Ovary (tissue), 9 donors: ENCODE data around the gene CXCL3. TPM values are rescaled to one million over a fixed set of nuclear protein-coding genes. Genes with fewer than 3 reads are reported as not detected.

ENCODE experiments used
- DNase-seq, 5 donors: peaks; one replicate each; pipeline ENCODE4 v3.0.0-alpha.2; 2019 to 2020
- H3K27ac ChIP-seq, 2 donors: fragments of 200-600 bp; one replicate each; pipeline versions ENCODE4 v1.5.1 to v1.8.0; 2019 to 2022
- H3K27me3 ChIP-seq: fragments of 200-600 bp; one replicate; pipeline ENCODE4 v1.8.0; 2022
- H3K36me3 ChIP-seq: fragments of 200-600 bp; sonication (generic); one replicate; pipeline ENCODE4 v1.5.1; 2019
- H3K4me1 ChIP-seq: one replicate; pipeline ENCODE4 v1.8.1; 2013; ENCODE audit warnings: mild to moderate bottlenecking, moderate library complexity; ENCODE audit not compliant: insufficient read depth
- H3K4me3 ChIP-seq: fragments of 200-600 bp; sonication (generic); one replicate; pipeline ENCODE4 v1.5.1; 2017
- H3K9me3 ChIP-seq, 2 donors: fragments of 200-600 bp in 1 of 2; sonication (generic) in 1 of 2; one replicate each; pipeline versions ENCODE4 v1.5.1 to v1.8.1; 2013 to 2019; ENCODE audit warnings: mild to moderate bottlenecking in 1 of 2, moderate library complexity in 1 of 2
- EP300 ChIP-seq: sonication (generic); formaldehyde crosslinking; IDR thresholded peaks from one replicate; pipeline ENCODE4 v1.6.1; 2017; ENCODE audit warnings: antibody characterized with exemption
- POLR2A ChIP-seq: fragments of 450-650 bp; IDR thresholded peaks from one replicate; pipeline ENCODE4 v1.6.1; 2017; ENCODE audit warnings: antibody characterized with exemption, mild to moderate bottlenecking, moderate library complexity
- WGBS, 3 donors: extraction: QIAGEN DNeasy Blood & Tissue Kit in 1 of 3; methylation state at CpG; one replicate each; pipeline versions ENCODE4 v1.1.5 to v1.1.7; 2013 to 2017; 5-methylcytosine and 5-hydroxymethylcytosine counted together
- intact Hi-C, 4 donors: fragments of 100-400 bp; cut with DNase I; formaldehyde crosslinking; loops; one replicate each; pipeline versions ENCODE4 v1.11.0 to v1.15.1; 2022 to 2023
- polyA plus RNA-seq, 2 donors: library from polyadenylated mRNA; stranded (reverse); fragments of 200-250 nt in 1 of 2; fragments of 350-450 nt in 1 of 2; fragmentation: Illumina TruSeq in 1 of 2; extraction: RNeasy Lipid Tissue Mini Kit (QIAGEN cat#74804) in 1 of 2; gene quantifications; one replicate each; pipeline ENCODE4 v1.2.3, GENCODE V29; 2013 to 2014
- total RNA-seq, 7 donors: library from RNA; depleted of rRNA in 2 of 7; stranded (reverse); fragments of >200 nt in 2 of 7; fragmentation: NEBNext Ultra II Directional in 3 of 7; extraction: Animal tissue kit (Norgen Biotek cat#: 25700) in 3 of 7; gene quantifications; one replicate each; pipeline versions ENCODE4 v1.1.0 to v1.2.4, GENCODE V29; 2016 to 2023
- TF ChIP-seq, protein P1 (sequence below), 3 donors: fragments of 450-650 bp in 2 of 3; fragments of 200-600 bp in 1 of 3; IDR thresholded peaks; one replicate each; pipeline versions ENCODE4 v1.5.1 to v1.8.0; 2016 to 2022; ENCODE audit warnings: antibody characterized with exemption in 3 of 3, mild to moderate bottlenecking in 1 of 3
- donor health status: DM: no; HTN: no; CAD: no; lungs with moderate emphysema.
- donor health status: DM: no; HTN: no; CAD: no.
- donor health status: Bipolar disorder and iron deficiency.
- donor health status: DM: yes; HTN: yes; CAD: no.
- donor health status: DM: no; HTN: no; CAD: no.
- donor health status: DM: yes; HTN: yes; CAD: no.

CXCL3 gene
- total and polyA plus RNA-seq, 9 donors, result 0.25 to 17.5 (median 0.72) TPM

DNA sequence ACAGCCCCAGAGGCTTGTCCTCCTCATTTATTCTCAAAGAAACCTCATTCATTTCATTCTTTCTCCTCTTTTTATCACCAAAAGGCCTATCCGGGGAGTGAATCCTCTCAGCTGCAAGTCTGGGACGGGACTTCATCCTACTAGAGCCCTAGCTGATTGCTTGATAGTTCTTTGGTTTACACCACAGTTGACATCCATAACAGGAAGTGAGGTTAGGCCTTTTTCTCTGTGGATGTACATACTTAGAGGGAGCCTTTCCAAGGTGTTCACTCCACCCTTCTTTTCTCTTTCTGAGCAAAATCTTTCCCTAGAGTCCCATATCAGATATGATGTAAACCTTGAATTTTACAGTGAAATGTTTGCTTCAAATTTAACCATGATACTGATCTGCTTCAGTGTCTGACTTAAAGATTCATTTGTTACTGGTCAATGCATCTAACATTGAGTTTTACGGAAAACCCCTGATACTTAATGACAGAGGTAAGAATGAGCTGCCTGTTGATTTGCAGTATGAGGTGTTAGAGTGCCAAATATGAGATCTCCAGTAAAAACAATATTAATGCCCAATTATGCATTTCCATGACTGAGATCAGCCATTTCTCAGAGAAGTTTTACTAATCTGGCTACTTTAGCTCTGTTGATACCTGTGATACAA lies 23.2 kb downstream of the CXCL3 start:
- Histone ChIP-seq H3K9me3 (no peaks in the 10 kb centered on the region), H3K4me3 (no peak overlapping the region), H3K27ac (no peak overlapping the region), H3K36me3 (no peaks in the 10 kb centered on the region), H3K4me1 (no peaks in the 10 kb centered on the region), H3K27me3 (no peaks in the 10 kb centered on the region)
- intact Hi-C loops, result no loop called here
- WGBS, 3 donors, result 85 to 93% (median 88%) methylated on average over 3 of the region's 3 CpGs
- no peak for DNase-seq
- TF ChIP-seq, protein P1, sequence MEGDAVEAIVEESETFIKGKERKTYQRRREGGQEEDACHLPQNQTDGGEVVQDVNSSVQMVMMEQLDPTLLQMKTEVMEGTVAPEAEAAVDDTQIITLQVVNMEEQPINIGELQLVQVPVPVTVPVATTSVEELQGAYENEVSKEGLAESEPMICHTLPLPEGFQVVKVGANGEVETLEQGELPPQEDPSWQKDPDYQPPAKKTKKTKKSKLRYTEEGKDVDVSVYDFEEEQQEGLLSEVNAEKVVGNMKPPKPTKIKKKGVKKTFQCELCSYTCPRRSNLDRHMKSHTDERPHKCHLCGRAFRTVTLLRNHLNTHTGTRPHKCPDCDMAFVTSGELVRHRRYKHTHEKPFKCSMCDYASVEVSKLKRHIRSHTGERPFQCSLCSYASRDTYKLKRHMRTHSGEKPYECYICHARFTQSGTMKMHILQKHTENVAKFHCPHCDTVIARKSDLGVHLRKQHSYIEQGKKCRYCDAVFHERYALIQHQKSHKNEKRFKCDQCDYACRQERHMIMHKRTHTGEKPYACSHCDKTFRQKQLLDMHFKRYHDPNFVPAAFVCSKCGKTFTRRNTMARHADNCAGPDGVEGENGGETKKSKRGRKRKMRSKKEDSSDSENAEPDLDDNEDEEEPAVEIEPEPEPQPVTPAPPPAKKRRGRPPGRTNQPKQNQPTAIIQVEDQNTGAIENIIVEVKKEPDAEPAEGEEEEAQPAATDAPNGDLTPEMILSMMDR (IDR thresholded peaks at IDR 0.05), result no peak
- TF ChIP-seq POLR2A (no peak), EP300 (no peak)

DNA sequence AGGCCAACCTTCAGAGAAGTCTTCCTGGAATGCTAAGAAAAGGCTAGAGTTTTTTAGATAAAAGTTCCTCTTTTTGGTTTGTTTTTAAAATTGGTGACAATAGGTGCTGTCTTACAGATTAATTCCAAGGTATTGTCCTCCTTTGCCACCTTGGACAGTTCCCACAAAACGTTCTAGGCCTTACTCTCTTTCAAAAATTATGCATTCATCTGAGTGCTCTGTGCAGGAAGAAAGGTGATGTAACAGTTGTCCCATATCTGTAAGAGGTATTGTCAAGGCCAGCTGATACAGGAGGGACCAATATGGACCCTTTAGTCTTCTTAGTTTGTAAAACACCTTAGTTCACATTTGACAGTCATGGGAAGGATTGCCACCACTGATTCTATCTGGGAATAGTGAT lies 24.2 kb downstream of the CXCL3 start:
- Histone ChIP-seq H3K9me3 (no peaks in the 10 kb centered on the region), H3K4me3 (no peak overlapping the region), H3K27ac (no peak overlapping the region), H3K4me1 (no peaks in the 10 kb centered on the region), H3K36me3 (no peaks in the 10 kb centered on the region), H3K27me3 (no peaks in the 10 kb centered on the region)
- intact Hi-C loops, result no loop called here
- 3 to 7% (median 3%) methylated on average over 1 of the region's 1 CpG for WGBS, 3 donors
- no peak for TF ChIP-seq EP300
- TF ChIP-seq, protein P1 (IDR thresholded peaks at IDR 0.05), result no peak
- no peak for TF ChIP-seq POLR2A
- DNase-seq, result no peak

- intact Hi-C loops, result no loop called here
- TF ChIP-seq, protein P1 (IDR thresholded peaks at IDR 0.05), result no peak
- TF ChIP-seq POLR2A (no peak), EP300 (no peak)
- WGBS, 3 donors, result 56 to 68% (median 67%) methylated on average over 2 of the region's 2 CpGs
These were observed 25.2 kb downstream of the CXCL3 start for GRCh38 chr4:74013264-74013663.

GRCh38 chr4:74012130-74012529 lies 26.4 kb downstream of the CXCL3 start:
- H3K36me3 ChIP-seq, result no peaks in the 10 kb centered on the region
- no peak overlapping the region for H3K4me3 ChIP-seq
- WGBS, 3 donors, result 68 to 82% (median 79%) methylated on average over 4 of the region's 4 CpGs
- no peaks in the 10 kb centered on the region for H3K27me3 ChIP-seq
- no peaks in the 10 kb centered on the region for H3K4me1 ChIP-seq
- TF ChIP-seq, protein P1 (IDR thresholded peaks at IDR 0.05), result no peak
- no peak for TF ChIP-seq EP300
- TF ChIP-seq POLR2A, result no peak
- intact Hi-C loops, result no loop called here
- DNase-seq, result no peak
- H3K27ac ChIP-seq, result no peak overlapping the region
- H3K9me3 ChIP-seq, result no peaks in the 10 kb centered on the region

More at GRCh38 chr4:74013264-74013663, 25.2 kb downstream of the CXCL3 start:
- DNase-seq, result no peak
- Histone ChIP-seq H3K9me3 (no peaks in the 10 kb centered on the region), H3K27ac (no peak overlapping the region), H3K27me3 (no peaks in the 10 kb centered on the region), H3K4me3 (no peak overlapping the region), H3K4me1 (no peaks in the 10 kb centered on the region), H3K36me3 (no peaks in the 10 kb centered on the region)
